Ovary (tissue), 9 donors: ENCODE data around the gene IFT88. TPM values are rescaled to one million over a fixed set of nuclear protein-coding genes. Genes with fewer than 3 reads are reported as not detected.

Experiments
- DNase-seq, 5 donors: peaks; one replicate each; pipeline ENCODE4 v3.0.0-alpha.2; 2019 to 2020
- H3K27ac ChIP-seq, 2 donors: fragments of 200-600 bp; one replicate each; pipeline versions ENCODE4 v1.5.1 to v1.8.0; 2019 to 2022
- H3K27me3 ChIP-seq: fragments of 200-600 bp; one replicate; pipeline ENCODE4 v1.8.0; 2022
- H3K36me3 ChIP-seq: fragments of 200-600 bp; sonication (generic); one replicate; pipeline ENCODE4 v1.5.1; 2019
- H3K4me1 ChIP-seq: one replicate; pipeline ENCODE4 v1.8.1; 2013; ENCODE audit warnings: mild to moderate bottlenecking, moderate library complexity; ENCODE audit not compliant: insufficient read depth
- H3K4me3 ChIP-seq: fragments of 200-600 bp; sonication (generic); one replicate; pipeline ENCODE4 v1.5.1; 2017
- H3K9me3 ChIP-seq, 2 donors: fragments of 200-600 bp in 1 of 2; sonication (generic) in 1 of 2; one replicate each; pipeline versions ENCODE4 v1.5.1 to v1.8.1; 2013 to 2019; ENCODE audit warnings: mild to moderate bottlenecking in 1 of 2, moderate library complexity in 1 of 2
- EP300 ChIP-seq: sonication (generic); formaldehyde crosslinking; IDR thresholded peaks from one replicate; pipeline ENCODE4 v1.6.1; 2017; ENCODE audit warnings: antibody characterized with exemption
- POLR2A ChIP-seq: fragments of 450-650 bp; IDR thresholded peaks from one replicate; pipeline ENCODE4 v1.6.1; 2017; ENCODE audit warnings: antibody characterized with exemption, mild to moderate bottlenecking, moderate library complexity
- WGBS, 3 donors: extraction: QIAGEN DNeasy Blood & Tissue Kit in 1 of 3; methylation state at CpG; one replicate each; pipeline versions ENCODE4 v1.1.5 to v1.1.7; 2013 to 2017; 5-methylcytosine and 5-hydroxymethylcytosine counted together
- intact Hi-C, 4 donors: fragments of 100-400 bp; cut with DNase I; formaldehyde crosslinking; loops; one replicate each; pipeline versions ENCODE4 v1.11.0 to v1.15.1; 2022 to 2023
- polyA plus RNA-seq, 2 donors: library from polyadenylated mRNA; stranded (reverse); fragments of 200-250 nt in 1 of 2; fragments of 350-450 nt in 1 of 2; fragmentation: Illumina TruSeq in 1 of 2; extraction: RNeasy Lipid Tissue Mini Kit (QIAGEN cat#74804) in 1 of 2; gene quantifications; one replicate each; pipeline ENCODE4 v1.2.3, GENCODE V29; 2013 to 2014
- total RNA-seq, 7 donors: library from RNA; depleted of rRNA in 2 of 7; stranded (reverse); fragments of >200 nt in 2 of 7; fragmentation: NEBNext Ultra II Directional in 3 of 7; extraction: Animal tissue kit (Norgen Biotek cat#: 25700) in 3 of 7; gene quantifications; one replicate each; pipeline versions ENCODE4 v1.1.0 to v1.2.4, GENCODE V29; 2016 to 2023
- TF ChIP-seq, protein P1 (sequence below), 3 donors: fragments of 450-650 bp in 2 of 3; fragments of 200-600 bp in 1 of 3; IDR thresholded peaks; one replicate each; pipeline versions ENCODE4 v1.5.1 to v1.8.0; 2016 to 2022; ENCODE audit warnings: antibody characterized with exemption in 3 of 3, mild to moderate bottlenecking in 1 of 3
- donor health status: DM: no; HTN: no; CAD: no; lungs with moderate emphysema.
- donor health status: DM: no; HTN: no; CAD: no.
- donor health status: Bipolar disorder and iron deficiency.
- donor health status: DM: yes; HTN: yes; CAD: no.
- donor health status: DM: no; HTN: no; CAD: no.
- donor health status: DM: yes; HTN: yes; CAD: no.

Gene IFT88
- total and polyA plus RNA-seq, 9 donors: 12.1 to 30.6 (median 22.9) TPM

GRCh38 chr13:20558982-20559381 is 8.0 kb upstream of the IFT88 start:
- H3K36me3 ChIP-seq: no peaks in the 10 kb centered on the region
- no peaks in the 10 kb centered on the region for H3K4me1 ChIP-seq
- no peaks in the 10 kb centered on the region for H3K9me3 ChIP-seq
- 60 to 87% (median 65%) methylated on average over 3 of the region's 3 CpGs for WGBS, 3 donors
- H3K27ac ChIP-seq: no peak overlapping the region
- TF ChIP-seq, protein P1, sequence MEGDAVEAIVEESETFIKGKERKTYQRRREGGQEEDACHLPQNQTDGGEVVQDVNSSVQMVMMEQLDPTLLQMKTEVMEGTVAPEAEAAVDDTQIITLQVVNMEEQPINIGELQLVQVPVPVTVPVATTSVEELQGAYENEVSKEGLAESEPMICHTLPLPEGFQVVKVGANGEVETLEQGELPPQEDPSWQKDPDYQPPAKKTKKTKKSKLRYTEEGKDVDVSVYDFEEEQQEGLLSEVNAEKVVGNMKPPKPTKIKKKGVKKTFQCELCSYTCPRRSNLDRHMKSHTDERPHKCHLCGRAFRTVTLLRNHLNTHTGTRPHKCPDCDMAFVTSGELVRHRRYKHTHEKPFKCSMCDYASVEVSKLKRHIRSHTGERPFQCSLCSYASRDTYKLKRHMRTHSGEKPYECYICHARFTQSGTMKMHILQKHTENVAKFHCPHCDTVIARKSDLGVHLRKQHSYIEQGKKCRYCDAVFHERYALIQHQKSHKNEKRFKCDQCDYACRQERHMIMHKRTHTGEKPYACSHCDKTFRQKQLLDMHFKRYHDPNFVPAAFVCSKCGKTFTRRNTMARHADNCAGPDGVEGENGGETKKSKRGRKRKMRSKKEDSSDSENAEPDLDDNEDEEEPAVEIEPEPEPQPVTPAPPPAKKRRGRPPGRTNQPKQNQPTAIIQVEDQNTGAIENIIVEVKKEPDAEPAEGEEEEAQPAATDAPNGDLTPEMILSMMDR (IDR thresholded peaks at IDR 0.05): no peak
- TF ChIP-seq EP300: no peak
- no peak for TF ChIP-seq POLR2A
- DNase-seq: no peak
- intact Hi-C loops: no loop called here
- H3K4me3 ChIP-seq: no peak overlapping the region
- no peaks in the 10 kb centered on the region for H3K27me3 ChIP-seq

- Histone ChIP-seq H3K36me3 (no peaks in the 10 kb centered on the region), H3K9me3 (no peaks in the 10 kb centered on the region), H3K4me1 (no peaks in the 10 kb centered on the region), H3K27me3 (no peaks in the 10 kb centered on the region), H3K4me3 (no peak overlapping the region), H3K27ac (no peak overlapping the region)
- TF ChIP-seq EP300 (no peak), POLR2A (no peak)
- TF ChIP-seq, protein P1 (IDR thresholded peaks at IDR 0.05): no peak
- no peak for DNase-seq
- 68 to 70% (median 69%) methylated on average over 6 of the region's 6 CpGs for WGBS, 3 donors
- intact Hi-C loops: no loop called here
These were observed 7.1 kb upstream of the IFT88 start for GRCh38 chr13:20559659-20560356.

GRCh38 chr13:20561741-20562140 is 5.2 kb upstream of the IFT88 start:
- H3K27me3 ChIP-seq: no peaks in the 10 kb centered on the region
- no peak overlapping the region for H3K27ac ChIP-seq
- no peaks in the 10 kb centered on the region for H3K36me3 ChIP-seq
- H3K4me1 ChIP-seq: no peaks in the 10 kb centered on the region
- H3K9me3 ChIP-seq: no peaks in the 10 kb centered on the region
- no peak for DNase-seq
- intact Hi-C loops: no loop called here
- no peak overlapping the region for H3K4me3 ChIP-seq
- WGBS, 3 donors: 49 to 56% (median 49%) methylated on average over 5 of the region's 5 CpGs
- TF ChIP-seq POLR2A: no peak
- TF ChIP-seq, protein P1 (IDR thresholded peaks at IDR 0.05): no peak
- no peak for TF ChIP-seq EP300

GRCh38 chr13:20565115-20565736 is 1.7 kb upstream of the IFT88 start:
- 97% methylated on average over 11 of the region's 11 CpGs for WGBS, 3 donors
- H3K9me3 ChIP-seq: no peaks in the 10 kb centered on the region
- DNase-seq: no peak
- H3K36me3 ChIP-seq: no peaks in the 10 kb centered on the region
- H3K4me3 ChIP-seq: no peak overlapping the region
- no peaks in the 10 kb centered on the region for H3K27me3 ChIP-seq
- peaks cover 1% of the 10 kb centered on the region for H3K4me1 ChIP-seq
- H3K27ac ChIP-seq: no peak overlapping the region
- TF ChIP-seq, protein P1 (IDR thresholded peaks at IDR 0.05): no peak
- TF ChIP-seq POLR2A: no peak
- no peak for TF ChIP-seq EP300
- intact Hi-C loops: no loop called here
